OCI-LY3 (cell line): Measurements from ENCODE around the gene ACTRT2.

Experiments used
- EZH2phosphoT487 ChIP-seq: fragments of 200-600 bp; shearing (Covaris generic); IDR thresholded peaks from 2 replicates; pipeline ENCODE4 v1.6.1; 2018; ENCODE audit warnings: antibody characterized with exemption, mixed run types, low read depth
- TF ChIP-seq, protein P1 (sequence below): fragments of 200-600, 300-600 bp; sonication (generic); IDR thresholded peaks from 2 replicates; pipeline ENCODE4 v1.5.1; 2014; ENCODE audit warnings: antibody characterized with exemption, low read length, low read depth

DNA sequence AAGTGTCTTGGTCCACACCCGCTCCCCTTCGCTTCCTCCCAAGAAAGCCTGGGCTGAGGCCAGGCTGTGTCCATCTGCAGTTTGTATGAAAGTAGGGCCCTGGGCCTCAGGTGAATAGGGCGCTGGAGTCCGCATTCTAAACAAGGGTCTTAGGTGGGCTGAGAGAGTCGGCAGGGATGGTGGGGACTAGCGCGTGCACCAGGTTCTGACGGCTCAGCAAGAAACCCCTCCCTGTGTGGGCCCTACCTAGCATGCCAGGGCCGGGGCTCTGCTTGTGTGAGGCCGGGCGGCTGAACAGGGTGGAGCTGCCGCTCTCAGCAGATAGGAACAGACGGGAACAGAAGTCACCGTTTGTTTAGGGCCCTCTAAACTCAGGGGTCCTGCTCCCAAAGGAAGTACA lies 1.7 kb downstream of the ACTRT2 start:
- TF ChIP-seq, protein P1, sequence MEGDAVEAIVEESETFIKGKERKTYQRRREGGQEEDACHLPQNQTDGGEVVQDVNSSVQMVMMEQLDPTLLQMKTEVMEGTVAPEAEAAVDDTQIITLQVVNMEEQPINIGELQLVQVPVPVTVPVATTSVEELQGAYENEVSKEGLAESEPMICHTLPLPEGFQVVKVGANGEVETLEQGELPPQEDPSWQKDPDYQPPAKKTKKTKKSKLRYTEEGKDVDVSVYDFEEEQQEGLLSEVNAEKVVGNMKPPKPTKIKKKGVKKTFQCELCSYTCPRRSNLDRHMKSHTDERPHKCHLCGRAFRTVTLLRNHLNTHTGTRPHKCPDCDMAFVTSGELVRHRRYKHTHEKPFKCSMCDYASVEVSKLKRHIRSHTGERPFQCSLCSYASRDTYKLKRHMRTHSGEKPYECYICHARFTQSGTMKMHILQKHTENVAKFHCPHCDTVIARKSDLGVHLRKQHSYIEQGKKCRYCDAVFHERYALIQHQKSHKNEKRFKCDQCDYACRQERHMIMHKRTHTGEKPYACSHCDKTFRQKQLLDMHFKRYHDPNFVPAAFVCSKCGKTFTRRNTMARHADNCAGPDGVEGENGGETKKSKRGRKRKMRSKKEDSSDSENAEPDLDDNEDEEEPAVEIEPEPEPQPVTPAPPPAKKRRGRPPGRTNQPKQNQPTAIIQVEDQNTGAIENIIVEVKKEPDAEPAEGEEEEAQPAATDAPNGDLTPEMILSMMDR, result no peak
- no peak for TF ChIP-seq EZH2phosphoT487
